Activated T-helper 9 cell treated with anti-CD3 and anti-CD28 coated beads, Interleukin-2, amount 50 U/mL, for 16 hours (primary cell): Measurements from ENCODE around the gene CTAG1B.
"Not testable (repeated sequence)": the region's sequence is repeated elsewhere in the genome, so short reads cannot be mapped to it uniquely, and the experiment has no call there.

Source experiments
- DNase-seq: peaks from one replicate; pipeline ENCODE4 v3.0.0-alpha.2; 2020; ENCODE audit warnings: low read depth

The CTAG1B gene

GRCh38 chrX:154619182-154619581 is at the start of gene CTAG1B:
TSS of gene CTAG1B (minus strand) at chrX:154619282. CDS start at chrX:154619218, 64 bp downstream.
- not testable (repeated sequence) for DNase-seq

- no peak for DNase-seq
Measured at GRCh38 chrX:154661899-154662298, 42.8 kb upstream of the CTAG1B start.

DNA sequence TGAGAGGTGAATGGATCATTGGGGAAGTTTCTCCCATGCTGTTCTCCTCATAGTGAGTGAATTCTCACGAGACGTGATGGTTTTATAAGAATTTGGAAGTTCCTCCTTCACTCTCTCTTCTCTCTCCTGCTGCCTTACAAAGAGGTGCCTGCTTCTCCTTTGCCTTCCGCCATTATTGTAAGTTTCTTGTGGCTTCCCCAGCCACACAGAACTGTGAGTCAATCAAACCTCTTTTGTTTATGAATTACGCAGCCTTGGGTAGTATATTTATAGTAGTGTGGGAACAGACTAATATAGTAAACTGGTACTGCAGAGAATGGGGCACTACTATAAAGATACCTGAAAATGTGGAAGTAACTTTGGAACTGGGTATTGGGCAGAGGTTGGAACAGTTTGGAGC is 42.1 kb upstream of the CTAG1B start:
- no peak for DNase-seq

DNA sequence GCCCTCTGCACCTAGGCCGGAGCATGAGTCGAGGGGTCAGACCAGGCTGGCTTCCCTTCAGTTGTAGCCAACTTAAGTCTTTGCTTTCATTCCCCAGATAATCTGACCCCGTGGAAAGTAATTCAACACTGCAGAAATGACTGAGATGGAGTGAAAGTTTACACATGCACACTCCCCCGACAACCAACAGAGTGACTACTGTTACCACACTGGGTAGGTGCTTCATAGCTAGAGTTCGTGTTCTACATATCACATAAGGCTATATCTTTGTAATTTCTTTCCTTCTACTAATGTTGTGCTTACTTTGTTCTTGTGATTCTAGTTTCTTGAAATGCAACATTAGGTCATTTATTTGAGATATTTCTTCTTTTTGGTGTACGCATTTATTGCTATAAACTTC is 41.5 kb upstream of the CTAG1B start:
- no peak for DNase-seq

DNA sequence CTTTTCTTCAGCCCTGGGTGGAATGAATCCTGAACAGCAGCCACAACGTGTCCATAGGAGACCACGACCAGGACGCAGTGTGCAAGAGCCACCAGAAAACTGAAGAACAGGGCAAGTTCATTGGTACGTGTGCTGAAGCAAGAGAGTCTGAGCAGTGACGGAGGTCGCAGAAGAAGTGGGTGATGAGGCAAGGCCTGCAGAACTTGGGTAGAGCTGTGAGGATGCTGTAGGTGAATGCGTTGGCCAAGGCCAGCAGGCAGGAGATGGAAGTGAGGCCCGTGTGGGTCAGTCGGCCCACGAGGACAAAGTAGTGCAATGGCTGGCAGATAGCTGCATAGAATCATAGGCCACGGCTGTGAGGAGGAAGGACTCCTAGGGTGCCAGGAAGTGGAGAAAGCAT is 39.9 kb upstream of the CTAG1B start:
- DNase-seq = no peak

DNA sequence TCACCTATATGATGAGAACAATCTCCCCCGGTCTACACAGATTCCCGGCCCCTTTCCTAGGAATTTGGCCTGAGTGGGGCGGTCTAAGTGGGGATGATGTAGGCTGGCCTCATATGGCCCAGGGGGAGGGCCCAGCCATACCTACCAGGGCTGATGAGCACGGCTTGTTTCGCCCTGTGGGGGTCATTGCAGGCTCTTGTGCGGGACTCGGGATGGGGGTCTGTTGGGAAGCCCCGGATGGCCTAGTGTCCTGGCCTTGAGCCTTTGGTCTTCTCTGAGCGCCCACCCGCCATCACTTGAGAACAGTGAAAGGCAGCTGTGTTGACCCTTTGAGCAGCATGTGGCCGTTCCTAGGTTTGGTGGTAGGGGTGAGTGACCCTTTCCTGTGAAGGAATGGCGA is 39.1 kb upstream of the CTAG1B start:
- no peak for DNase-seq

DNA sequence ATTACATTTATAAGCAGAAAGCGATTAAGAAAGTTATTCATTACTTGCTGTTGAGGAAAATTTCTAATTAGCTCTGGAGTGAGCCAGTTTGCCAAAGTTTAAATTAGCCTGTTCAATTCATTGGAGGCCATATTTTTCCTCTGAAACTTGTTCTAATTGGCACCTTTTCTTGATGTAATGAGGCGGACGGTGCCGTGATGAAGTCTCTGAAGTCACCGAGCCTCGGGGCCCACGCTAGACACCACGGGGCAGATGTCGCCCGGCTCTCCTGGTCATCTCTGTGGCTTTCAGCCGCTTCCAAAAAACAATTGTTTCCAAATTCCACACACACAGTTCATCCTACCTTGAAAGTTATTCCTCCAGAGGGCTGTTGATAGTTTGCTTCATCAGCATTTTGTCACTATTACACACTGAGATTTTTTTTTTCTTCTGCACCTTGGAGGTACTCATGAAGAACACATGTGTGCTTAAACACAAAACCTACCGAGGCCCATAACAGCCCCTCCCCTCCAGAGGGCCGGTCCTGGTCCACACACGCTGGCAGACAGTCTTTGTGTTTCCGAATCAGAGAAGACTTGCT is 38.2 kb upstream of the CTAG1B start:
- no peak for DNase-seq

GRCh38 chrX:154655786-154656185 is 36.7 kb upstream of the CTAG1B start:
- DNase-seq = no peak

GRCh38 chrX:154655346-154655745 is 36.3 kb upstream of the CTAG1B start:
- no peak for DNase-seq

DNA sequence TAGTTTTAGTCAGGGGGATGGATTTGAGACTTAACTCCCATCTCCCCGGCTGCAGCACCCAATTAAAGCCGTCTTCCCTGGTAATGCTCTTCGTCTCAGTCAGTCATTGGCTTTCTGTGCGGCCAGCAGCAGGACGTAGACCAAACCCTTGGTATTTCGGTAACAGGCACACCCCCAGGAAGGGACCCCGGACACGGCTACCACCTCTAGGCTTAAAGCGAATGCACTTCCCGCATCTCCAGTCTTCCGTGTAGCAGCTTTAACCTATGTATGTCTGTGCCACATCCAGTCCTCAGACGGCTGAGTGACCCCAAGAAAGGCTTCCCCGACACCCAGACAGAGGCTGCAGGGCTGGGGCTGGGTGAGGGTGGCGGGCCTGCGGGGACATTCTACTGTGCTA is 35.8 kb upstream of the CTAG1B start:
- no peak for DNase-seq

DNA sequence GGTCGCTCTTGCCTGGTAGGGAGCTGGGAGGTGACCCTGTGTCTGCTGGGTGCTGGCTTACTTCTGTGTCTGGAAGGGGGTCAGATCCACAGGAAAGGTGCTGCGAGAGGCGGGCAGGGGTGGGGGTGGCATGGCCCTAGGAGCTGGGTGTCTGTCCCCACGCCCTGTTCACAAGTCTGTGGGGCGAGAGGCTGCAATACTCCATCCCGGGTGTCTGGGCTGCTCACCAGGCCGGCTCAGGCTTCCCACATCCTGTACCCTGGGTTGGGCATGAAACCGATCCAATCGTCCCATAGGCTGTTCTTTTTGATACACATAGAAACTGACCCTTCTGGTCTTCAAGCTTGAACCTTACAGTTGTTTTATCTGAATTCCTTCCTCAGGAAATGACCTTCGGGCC is 35.3 kb upstream of the CTAG1B start:
- no peak for DNase-seq

DNA sequence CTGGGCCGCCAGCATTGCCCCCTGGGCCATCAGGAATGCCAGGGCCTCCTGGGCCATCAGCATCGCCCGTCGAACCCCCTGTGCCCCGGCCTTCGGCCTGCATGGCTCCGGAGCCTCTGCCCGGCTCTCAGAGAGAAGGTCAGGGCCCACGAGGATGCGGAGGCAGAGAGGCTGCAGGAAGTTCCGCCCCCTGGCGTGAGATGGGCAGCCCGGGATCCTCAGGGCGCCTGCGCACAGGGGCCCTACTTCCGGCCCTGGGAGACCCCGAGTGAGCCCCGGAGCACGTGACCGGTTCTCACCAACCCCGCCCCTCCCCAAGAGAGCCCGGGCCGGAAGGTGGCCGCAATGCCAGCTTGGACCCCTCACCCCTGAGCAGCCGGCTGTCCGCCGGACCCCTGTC is 34.3 kb upstream of the CTAG1B start, which contains the start of gene CTAG2:
Gene CTAG2 (minus strand): TSS at position 167 of the 400 bp plus-strand sequence. CDS start 64 bp downstream, at position 103.
- DNase-seq = not testable (repeated sequence)

DNA sequence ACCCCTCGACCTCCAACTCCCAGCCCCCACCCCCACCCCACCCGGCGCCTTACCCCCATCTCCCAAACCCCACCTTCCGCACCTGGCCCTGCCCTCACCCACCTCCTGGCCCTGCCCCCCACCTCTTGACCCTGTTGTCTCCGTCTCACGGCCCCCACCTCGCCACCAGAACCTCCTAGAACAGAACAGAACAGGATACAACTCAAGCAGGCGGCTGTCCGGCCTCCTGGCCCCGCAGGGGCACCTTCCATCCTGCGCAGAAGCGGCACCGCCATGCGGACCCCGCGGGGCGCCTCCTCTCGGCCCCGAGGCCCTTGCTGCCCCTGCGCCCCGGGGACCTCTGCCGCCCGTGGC is 33.9 kb upstream of the CTAG1B start:
- no peak for DNase-seq

- no peak for DNase-seq
Measured at GRCh38 chrX:154652311-154653047, 33.4 kb upstream of the CTAG1B start.

- DNase-seq = no peak
Measured at GRCh38 chrX:154650221-154650510, 31.1 kb upstream of the CTAG1B start.

DNA sequence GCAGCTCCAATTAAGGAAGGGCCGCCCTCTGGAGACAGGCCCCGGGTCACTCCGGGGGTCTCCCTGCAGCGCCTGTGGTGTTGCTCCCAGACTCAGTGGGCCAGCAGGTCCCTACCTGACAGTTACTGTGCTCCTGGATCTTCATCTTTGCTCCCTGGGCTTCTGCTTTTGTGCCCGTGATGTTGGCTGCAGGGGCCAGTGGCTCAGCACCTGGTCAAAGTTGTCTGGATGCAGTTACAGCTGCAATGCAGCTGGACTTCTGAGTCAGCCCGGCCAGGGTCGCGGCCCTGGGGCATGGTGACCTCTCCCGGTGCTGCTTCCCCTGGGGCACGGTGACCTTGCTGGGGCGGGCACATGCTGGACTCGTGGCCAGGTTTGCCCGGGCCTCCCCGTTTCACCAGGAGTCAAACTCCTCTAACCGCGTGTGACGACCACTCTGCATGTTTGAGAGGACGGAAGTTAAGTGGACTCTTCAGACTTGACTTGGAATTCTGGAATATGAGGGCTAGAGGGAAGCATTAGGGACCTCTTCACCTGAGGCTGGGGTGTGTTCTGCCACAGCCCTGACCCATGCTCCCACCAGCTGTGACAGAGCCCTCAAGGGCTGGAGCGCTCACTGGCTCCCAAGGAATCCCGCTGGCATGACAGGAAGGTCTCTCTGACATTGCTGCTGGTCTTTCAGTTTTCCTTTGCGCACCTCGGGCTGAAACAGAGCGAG is 30.6 kb upstream of the CTAG1B start:
- DNase-seq = no peak

- no peak for DNase-seq
Measured at GRCh38 chrX:154648931-154649330, 29.8 kb upstream of the CTAG1B start.

DNA sequence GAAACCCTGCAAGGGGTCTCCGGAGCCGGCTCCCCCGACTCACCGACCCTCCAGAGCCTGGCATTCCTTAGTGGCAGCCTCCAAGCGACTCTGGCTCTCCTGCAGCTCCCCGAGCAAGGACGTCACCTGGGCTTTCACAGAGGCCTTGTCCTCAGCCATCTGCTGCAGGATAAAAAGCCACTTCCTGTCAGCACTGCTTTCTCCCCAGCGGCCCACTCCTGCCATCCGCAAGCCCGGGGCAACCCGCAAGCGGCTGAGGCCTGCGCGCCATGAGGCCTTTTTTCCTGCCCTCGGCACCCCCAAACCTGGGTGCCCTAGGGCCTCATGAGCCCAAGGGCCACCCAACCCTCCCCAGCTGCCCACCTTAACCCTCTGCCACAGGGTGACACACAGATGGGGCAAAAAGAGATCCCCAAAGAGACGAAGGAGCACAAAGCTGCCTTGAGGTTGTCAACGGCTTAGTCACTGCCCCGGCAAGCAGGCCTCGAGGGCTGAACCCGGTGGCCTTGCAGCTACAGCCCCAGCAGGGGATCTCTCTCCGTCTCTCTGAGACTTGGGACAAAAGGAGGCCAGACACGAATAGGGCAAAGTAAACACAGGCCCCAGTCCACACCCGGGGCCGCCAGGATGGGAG is 26.8 kb upstream of the CTAG1B start:
- DNase-seq = not testable (repeated sequence)

GRCh38 chrX:154643708-154644107 is 24.6 kb upstream of the CTAG1B start:
- not testable (repeated sequence) for DNase-seq

GRCh38 chrX:154641740-154642139 is 22.7 kb upstream of the CTAG1B start:
- DNase-seq = not testable (repeated sequence)

GRCh38 chrX:154633661-154634060 is 14.6 kb upstream of the CTAG1B start:
- not testable (repeated sequence) for DNase-seq

- DNase-seq = not testable (repeated sequence)
Measured at GRCh38 chrX:154630949-154631348, 11.9 kb upstream of the CTAG1B start.

DNA sequence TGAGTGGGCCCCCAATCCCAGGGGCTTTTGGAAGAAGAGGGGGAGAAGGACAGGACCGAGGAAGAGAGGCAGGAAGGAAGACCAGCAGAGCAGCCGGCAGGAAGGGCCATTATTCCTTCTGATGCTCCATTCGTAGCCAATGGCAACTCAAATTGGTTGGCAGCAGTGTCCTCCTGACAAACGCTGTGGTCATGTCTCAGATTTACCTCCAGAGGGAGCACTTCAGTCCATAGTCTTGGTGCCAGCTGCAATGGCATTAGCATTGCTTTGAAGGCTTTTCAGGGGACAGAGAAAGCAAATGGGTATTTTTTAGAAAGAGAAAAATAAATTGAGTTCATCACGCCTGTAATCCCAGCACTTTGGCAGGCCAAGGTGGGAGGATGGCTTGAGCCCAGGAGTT is 9.9 kb upstream of the CTAG1B start:
- not testable (repeated sequence) for DNase-seq
